GM12878 (cell line): ENCODE measurements around the gene IGSF23. TPM values are rescaled to one million over a fixed set of nuclear protein-coding genes. Genes with fewer than 3 reads are reported as not detected.

ENCODE experiments used
- JUNB ChIP-seq: IDR thresholded peaks from 2 replicates; pipeline ENCODE4 v1.6.1; 2016; ENCODE audit warnings: antibody characterized with exemption, mild to moderate bottlenecking
- NKRF ChIP-seq: fragments of 450-650 bp; conservative IDR thresholded peaks from 2 replicates; pipeline ENCODE4 v1.6.1; 2017; ENCODE audit warnings: mild to moderate bottlenecking, moderate library complexity
- YY1 ChIP-seq: IDR thresholded peaks from 2 replicates; pipeline ENCODE4 v1.6.1; 2011; ENCODE audit warnings: low read depth, mild to moderate bottlenecking, low read length
- ZNF622 ChIP-seq: fragments of 450-650 bp; IDR thresholded peaks from 2 replicates; pipeline ENCODE4 v1.6.1; 2017; ENCODE audit warnings: mild to moderate bottlenecking, inconsistent platforms
- polyA plus RNA-seq, 11 experiments: library from polyadenylated mRNA; depleted of rRNA in 4 of 11; unstranded in 6 of 11; stranded (reverse) in 5 of 11; fragments of >200 nt; fragmentation: Nextera tagmentation in 4 of 11; fragmentation: Illumina TruSeq in 1 of 11; extraction: Ambion mirVana in 4 of 11; extraction: Trizol in 1 of 11; gene quantifications; 1 replicate in 1 of 11; 2 replicates in 10 of 11; pipeline versions ENCODE4 v1.2.1 to v1.2.3, GENCODE V29; 2011 to 2016; ENCODE audit warnings: inconsistent platforms in 2 of 11, missing spikeins in 2 of 11, low read depth in 1 of 11
- total RNA-seq, 4 experiments: library from RNA; depleted of rRNA in 3 of 4; stranded (reverse); fragments of >200 nt in 3 of 4; fragmentation: Illumina TruSeq in 1 of 4; extraction: Trizol in 1 of 4; gene quantifications; 2 replicates each; pipeline versions ENCODE4 v1.2.1 to v1.2.3, GENCODE V29; 2013 to 2021
- TF ChIP-seq, protein P1 (sequence below): fragments of 450-650 bp; formaldehyde crosslinking; IDR thresholded peaks from 2 replicates; pipeline ENCODE4 v1.4.0; 2022; ENCODE audit warnings: mild to moderate bottlenecking, moderate library complexity
- TF ChIP-seq, protein P2 (sequence below): fragments of 450-650 bp; IDR thresholded peaks from 2 replicates; pipeline ENCODE4 v1.6.1; 2017; ENCODE audit warnings: mild to moderate bottlenecking, moderate library complexity

IGSF23 gene
- total and polyA plus RNA-seq, 10 of the 15 experiments (the other 5 are each of a cell fraction or from before 2014, with no cell fraction given), result not detected

DNA sequence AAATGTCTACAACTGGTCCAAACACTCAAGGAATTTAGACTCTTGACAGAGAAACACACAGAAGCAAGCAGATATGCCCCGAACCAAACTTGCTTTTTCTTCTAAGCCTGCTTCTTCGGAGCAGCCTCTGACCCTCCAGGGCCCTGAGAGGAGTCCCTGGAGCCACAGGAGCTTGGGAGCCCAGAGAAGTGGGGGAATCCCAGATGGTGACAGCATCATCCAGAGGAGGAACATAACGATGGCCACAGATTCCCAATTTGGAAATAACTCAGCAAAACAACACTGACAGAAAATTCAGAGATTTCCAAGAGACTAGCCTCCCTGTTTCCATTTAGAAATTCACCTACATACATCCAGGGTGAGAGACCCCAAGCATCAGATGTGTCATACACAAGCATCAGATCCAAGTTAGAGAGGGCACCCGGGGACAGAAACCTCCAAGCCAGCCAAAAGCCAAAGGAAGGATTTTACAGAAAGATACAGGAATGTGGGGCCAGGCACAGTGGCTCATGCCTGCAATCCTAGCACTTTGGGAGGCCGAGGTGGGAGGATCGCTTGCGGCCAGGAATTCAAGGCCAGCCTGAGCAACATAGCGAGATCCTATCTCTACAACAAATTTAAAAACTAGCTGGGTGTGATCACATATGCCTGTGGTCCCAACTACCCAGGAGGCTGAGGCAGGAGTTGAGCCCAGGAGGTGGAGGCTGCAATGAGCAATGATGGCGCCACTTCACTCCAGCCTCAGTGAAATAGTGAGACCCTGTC is 28.3 kb downstream of the IGSF23 start (continued):
- TF ChIP-seq, protein P1, sequence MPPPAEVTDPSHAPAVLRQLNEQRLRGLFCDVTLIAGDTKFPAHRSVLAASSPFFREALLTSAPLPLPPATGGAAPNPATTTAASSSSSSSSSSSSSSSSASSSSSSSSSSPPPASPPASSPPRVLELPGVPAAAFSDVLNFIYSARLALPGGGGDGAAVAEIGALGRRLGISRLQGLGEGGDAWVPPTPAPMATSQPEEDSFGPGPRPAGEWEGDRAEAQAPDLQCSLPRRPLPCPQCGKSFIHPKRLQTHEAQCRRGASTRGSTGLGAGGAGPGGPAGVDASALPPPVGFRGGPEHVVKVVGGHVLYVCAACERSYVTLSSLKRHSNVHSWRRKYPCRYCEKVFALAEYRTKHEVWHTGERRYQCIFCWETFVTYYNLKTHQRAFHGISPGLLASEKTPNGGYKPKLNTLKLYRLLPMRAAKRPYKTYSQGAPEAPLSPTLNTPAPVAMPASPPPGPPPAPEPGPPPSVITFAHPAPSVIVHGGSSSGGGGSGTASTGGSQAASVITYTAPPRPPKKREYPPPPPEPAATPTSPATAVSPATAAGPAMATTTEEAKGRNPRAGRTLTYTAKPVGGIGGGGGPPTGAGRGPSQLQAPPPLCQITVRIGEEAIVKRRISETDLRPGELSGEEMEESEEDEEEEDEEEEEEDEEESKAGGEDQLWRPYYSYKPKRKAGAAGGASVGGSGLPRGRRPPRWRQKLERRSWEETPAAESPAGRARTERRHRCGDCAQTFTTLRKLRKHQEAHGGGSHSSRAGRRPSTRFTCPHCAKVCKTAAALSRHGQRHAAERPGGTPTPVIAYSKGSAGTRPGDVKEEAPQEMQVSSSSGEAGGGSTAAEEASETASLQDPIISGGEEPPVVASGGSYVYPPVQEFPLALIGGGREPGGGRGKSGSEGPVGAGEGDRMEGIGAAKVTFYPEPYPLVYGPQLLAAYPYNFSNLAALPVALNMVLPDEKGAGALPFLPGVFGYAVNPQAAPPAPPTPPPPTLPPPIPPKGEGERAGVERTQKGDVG (CRISPR knock-in tag), result no peak
- TF ChIP-seq, protein P2, sequence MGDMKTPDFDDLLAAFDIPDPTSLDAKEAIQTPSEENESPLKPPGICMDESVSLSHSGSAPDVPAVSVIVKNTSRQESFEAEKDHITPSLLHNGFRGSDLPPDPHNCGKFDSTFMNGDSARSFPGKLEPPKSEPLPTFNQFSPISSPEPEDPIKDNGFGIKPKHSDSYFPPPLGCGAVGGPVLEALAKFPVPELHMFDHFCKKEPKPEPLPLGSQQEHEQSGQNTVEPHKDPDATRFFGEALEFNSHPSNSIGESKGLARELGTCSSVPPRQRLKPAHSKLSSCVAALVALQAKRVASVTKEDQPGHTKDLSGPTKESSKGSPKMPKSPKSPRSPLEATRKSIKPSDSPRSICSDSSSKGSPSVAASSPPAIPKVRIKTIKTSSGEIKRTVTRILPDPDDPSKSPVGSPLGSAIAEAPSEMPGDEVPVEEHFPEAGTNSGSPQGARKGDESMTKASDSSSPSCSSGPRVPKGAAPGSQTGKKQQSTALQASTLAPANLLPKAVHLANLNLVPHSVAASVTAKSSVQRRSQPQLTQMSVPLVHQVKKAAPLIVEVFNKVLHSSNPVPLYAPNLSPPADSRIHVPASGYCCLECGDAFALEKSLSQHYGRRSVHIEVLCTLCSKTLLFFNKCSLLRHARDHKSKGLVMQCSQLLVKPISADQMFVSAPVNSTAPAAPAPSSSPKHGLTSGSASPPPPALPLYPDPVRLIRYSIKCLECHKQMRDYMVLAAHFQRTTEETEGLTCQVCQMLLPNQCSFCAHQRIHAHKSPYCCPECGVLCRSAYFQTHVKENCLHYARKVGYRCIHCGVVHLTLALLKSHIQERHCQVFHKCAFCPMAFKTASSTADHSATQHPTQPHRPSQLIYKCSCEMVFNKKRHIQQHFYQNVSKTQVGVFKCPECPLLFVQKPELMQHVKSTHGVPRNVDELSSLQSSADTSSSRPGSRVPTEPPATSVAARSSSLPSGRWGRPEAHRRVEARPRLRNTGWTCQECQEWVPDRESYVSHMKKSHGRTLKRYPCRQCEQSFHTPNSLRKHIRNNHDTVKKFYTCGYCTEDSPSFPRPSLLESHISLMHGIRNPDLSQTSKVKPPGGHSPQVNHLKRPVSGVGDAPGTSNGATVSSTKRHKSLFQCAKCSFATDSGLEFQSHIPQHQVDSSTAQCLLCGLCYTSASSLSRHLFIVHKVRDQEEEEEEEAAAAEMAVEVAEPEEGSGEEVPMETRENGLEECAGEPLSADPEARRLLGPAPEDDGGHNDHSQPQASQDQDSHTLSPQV, result no peak
- TF ChIP-seq YY1, result no peak
- TF ChIP-seq JUNB, result no peak
- no peak for TF ChIP-seq ZNF622
- TF ChIP-seq NKRF, result no peak
